ENCODE data around the gene ETNK2. TPM values are rescaled to one million over a fixed set of nuclear protein-coding genes. Genes with fewer than 3 reads are reported as not detected.
"Not testable (repeated sequence)": the region's sequence is repeated elsewhere in the genome, so short reads cannot be mapped to it uniquely, and the experiment has no call there.

Gene ETNK2
- total and polyA plus RNA-seq, 2 donors (not counting 1 experiment from before 2014, with no cell fraction given), result 0.49 to 2.8 TPM

GRCh38 chr1:204102739-204103430 is 49.0 kb downstream of the ETNK2 start:
- H2AFZ ChIP-seq (ENCODE audit: insufficient read depth, low read depth, low read length, poor library complexity, severe bottlenecking), result peak overlapping the region; percentile 65
- peak overlapping the region; percentile 58 for H3K4me2 ChIP-seq (replicated peaks; ENCODE audit: low read depth, low read length, poor library complexity, severe bottlenecking)
- H4K20me1 ChIP-seq (ENCODE audit: control insufficient read depth, insufficient read depth, low read length, poor library complexity, severe bottlenecking), result no peaks in the 10 kb centered on the region
- H3K4me1 Mint-ChIP-seq, result peaks cover 29% of the 10 kb centered on the region
- peaks cover 9% of the 10 kb centered on the region for H3K27me3 Mint-ChIP-seq
- TF ChIP-seq CTCF (IDR thresholded peaks at IDR 0.05), result no peak
- no peak for TF ChIP-seq EZH2 (IDR thresholded peaks at IDR 0.05; ENCODE audit: borderline replicate concordance, insufficient read depth, low read depth, low read length, poor library complexity, severe bottlenecking)
- DNase-seq (no peak), ATAC-seq (ENCODE audit: low read depth) (no peak)
- peak overlapping the region; percentile 75 for H3K27ac Mint-ChIP-seq
- CTCF ChIA-PET, result no interaction called here
- no peaks in the 10 kb centered on the region for H3K79me2 ChIP-seq (ENCODE audit: control insufficient read depth, insufficient read depth, low read length)
- H3K9me3 ChIP-seq (ENCODE audit: control extremely low read depth in 1 of 3, control insufficient read depth in 2 of 3, insufficient read depth in 1 of 3, low read length in 2 of 3), result no peaks in the 10 kb centered on the region
- H3K4me1 ChIP-seq (ENCODE audit: control insufficient read depth in 2 of 2, insufficient read depth in 2 of 2, low read length in 2 of 2), result peaks cover 33 to 35% of the 10 kb centered on the region in 2 donors
- peak overlapping the region; percentile 40 for H3K4me3 Mint-ChIP-seq
- no peaks in the 10 kb centered on the region for H3K36me3 ChIP-seq (replicated peaks in 1 of 2; ENCODE audit: control extremely low read depth in 1 of 2, control insufficient read depth in 1 of 2, extremely low read depth in 1 of 2, insufficient read depth in 2 of 2, low read length in 1 of 2)
- no peak overlapping the region for H3K27ac ChIP-seq (ENCODE audit: low read length in 2 of 2)
- POLR2A ChIA-PET, result no interaction called here
- 92% methylated on average over 2 of the region's 3 CpGs for WGBS (ENCODE audit: insufficient coverage)
- H3K4me3 ChIP-seq (ENCODE audit: control extremely low read depth in 1 of 5, extremely low read depth in 1 of 5, insufficient read depth in 1 of 5, low read depth in 2 of 5, low read length in 4 of 5), result no peak overlapping the region
- no peaks in the 10 kb centered on the region for H3K9me3 Mint-ChIP-seq (ENCODE audit: insufficient read depth)
- intact Hi-C loops (cut with micrococcal nuclease), result no loop called here
- H3K27me3 ChIP-seq (replicated peaks in 1 of 4; ENCODE audit: control extremely low read depth in 1 of 4, control insufficient read depth in 3 of 4, insufficient read depth in 4 of 4, low read length in 3 of 4), result peaks cover 0 to 18% (median 0%) of the 10 kb centered on the region in 4 experiments
- no peak overlapping the region for H3K9ac ChIP-seq (ENCODE audit: low read length)

- WGBS (ENCODE audit: insufficient coverage), result 34% methylated on average over 9 of the region's 13 CpGs
- H3K4me1 Mint-ChIP-seq, result peaks cover 29% of the 10 kb centered on the region
- peaks cover 33 to 35% of the 10 kb centered on the region in 2 donors for H3K4me1 ChIP-seq (ENCODE audit: control insufficient read depth in 2 of 2, insufficient read depth in 2 of 2, low read length in 2 of 2)
- no peak overlapping the region for H3K27ac ChIP-seq (ENCODE audit: low read length in 2 of 2)
- no peak overlapping the region for H3K4me3 ChIP-seq (ENCODE audit: control extremely low read depth in 1 of 5, extremely low read depth in 1 of 5, insufficient read depth in 1 of 5, low read depth in 2 of 5, low read length in 4 of 5)
- no peaks in the 10 kb centered on the region for H3K9me3 Mint-ChIP-seq (ENCODE audit: insufficient read depth)
- intact Hi-C loops (cut with micrococcal nuclease), result no loop called here
- no peak overlapping the region for H3K27ac Mint-ChIP-seq
- ATAC-seq (ENCODE audit: low read depth) (no peak), DNase-seq (no peak)
- CTCF ChIA-PET, result no interaction called here
- H4K20me1 ChIP-seq (ENCODE audit: control insufficient read depth, insufficient read depth, low read length, poor library complexity, severe bottlenecking), result no peaks in the 10 kb centered on the region
- no peaks in the 10 kb centered on the region for H3K9me3 ChIP-seq (ENCODE audit: control extremely low read depth in 1 of 3, control insufficient read depth in 2 of 3, insufficient read depth in 1 of 3, low read length in 2 of 3)
- peak overlapping the region; percentile 40 for H3K4me3 Mint-ChIP-seq
- POLR2A ChIA-PET, result no interaction called here
- H3K79me2 ChIP-seq (ENCODE audit: control insufficient read depth, insufficient read depth, low read length), result no peaks in the 10 kb centered on the region
- H2AFZ ChIP-seq (ENCODE audit: insufficient read depth, low read depth, low read length, poor library complexity, severe bottlenecking), result peak overlapping the region; percentile 65
- no peak overlapping the region for H3K9ac ChIP-seq (ENCODE audit: low read length)
- TF ChIP-seq CTCF (IDR thresholded peaks at IDR 0.05) (no peak), EZH2 (IDR thresholded peaks at IDR 0.05; ENCODE audit: borderline replicate concordance, insufficient read depth, low read depth, low read length, poor library complexity, severe bottlenecking) (no peak)
- peaks cover 9% of the 10 kb centered on the region for H3K27me3 Mint-ChIP-seq
- peak overlapping the region; percentile 58 for H3K4me2 ChIP-seq (replicated peaks; ENCODE audit: low read depth, low read length, poor library complexity, severe bottlenecking)
- H3K27me3 ChIP-seq (replicated peaks in 1 of 4; ENCODE audit: control extremely low read depth in 1 of 4, control insufficient read depth in 3 of 4, insufficient read depth in 4 of 4, low read length in 3 of 4), result peaks cover 0 to 13% (median 0%) of the 10 kb centered on the region in 4 experiments
- no peaks in the 10 kb centered on the region for H3K36me3 ChIP-seq (replicated peaks in 1 of 2; ENCODE audit: control extremely low read depth in 1 of 2, control insufficient read depth in 1 of 2, extremely low read depth in 1 of 2, insufficient read depth in 2 of 2, low read length in 1 of 2)
These were observed 49.7 kb downstream of the ETNK2 start for GRCh38 chr1:204102029-204102611.

GRCh38 chr1:204099754-204100153 is 52.1 kb downstream of the ETNK2 start:
- intact Hi-C loops (cut with micrococcal nuclease); H4K20me1 ChIP-seq (ENCODE audit: control insufficient read depth, insufficient read depth, low read length, poor library complexity, severe bottlenecking); H3K27ac Mint-ChIP-seq; H3K9me3 ChIP-seq (ENCODE audit: control extremely low read depth in 1 of 3, control insufficient read depth in 2 of 3, insufficient read depth in 1 of 3, low read length in 2 of 3); H3K9me3 Mint-ChIP-seq (ENCODE audit: insufficient read depth); H3K9ac ChIP-seq (ENCODE audit: low read length); ATAC-seq (ENCODE audit: low read depth); H3K79me2 ChIP-seq (ENCODE audit: control insufficient read depth, insufficient read depth, low read length); POLR2A ChIA-PET; H3K4me3 ChIP-seq (ENCODE audit: control extremely low read depth in 1 of 5, extremely low read depth in 1 of 5, insufficient read depth in 1 of 5, low read depth in 2 of 5, low read length in 4 of 5); CTCF ChIA-PET; H2AFZ ChIP-seq (ENCODE audit: insufficient read depth, low read depth, low read length, poor library complexity, severe bottlenecking); DNase-seq; H3K4me3 Mint-ChIP-seq; H3K4me2 ChIP-seq (replicated peaks; ENCODE audit: low read depth, low read length, poor library complexity, severe bottlenecking); H3K27ac ChIP-seq (ENCODE audit: low read length in 2 of 2); H3K36me3 ChIP-seq (replicated peaks in 1 of 2; ENCODE audit: control extremely low read depth in 1 of 2, control insufficient read depth in 1 of 2, extremely low read depth in 1 of 2, insufficient read depth in 2 of 2, low read length in 1 of 2): not testable (repeated sequence)
- Mint-ChIP-seq H3K27me3 (peaks cover 13% of the 10 kb centered on the region), H3K4me1 (peaks cover 25% of the 10 kb centered on the region)
- H3K27me3 ChIP-seq (replicated peaks in 1 of 4; ENCODE audit: control extremely low read depth in 1 of 4, control insufficient read depth in 3 of 4, insufficient read depth in 4 of 4, low read length in 3 of 4), result peaks cover 0 to 13% (median 0%) of the 10 kb centered on the region in 4 experiments
- H3K4me1 ChIP-seq (ENCODE audit: control insufficient read depth in 2 of 2, insufficient read depth in 2 of 2, low read length in 2 of 2), result peaks cover 28 to 32% of the 10 kb centered on the region in 2 donors
- WGBS (ENCODE audit: insufficient coverage), result 91% methylated on average over 2 of the region's 2 CpGs
